ENCODE measurements around the gene TXNDC11. TPM values are rescaled to one million over a fixed set of nuclear protein-coding genes. Genes with fewer than 3 reads are reported as not detected.

Gene TXNDC11
- total and polyA plus RNA-seq, 2 donors (not counting 3 experiments of a cell fraction or from before 2014, with no cell fraction given) = 42.5 to 66.0 TPM

- intact Hi-C loops (cut with micrococcal nuclease) (no loop called here), dilution Hi-C loops (cut with MboI; ENCODE audit: extremely low pct_ligation_motif_present, low sequenced_read_pairs) (no loop called here)
- ChIA-PET POLR2A (no interaction called here), CTCF (interaction anchor here (0.8 to 1.6 kb wide), 4 partner anchors 10 to 360 kb away, joined by 3 to 4 read pairs (median 4); partner anchors contain the start of gene ZC3H7A)
- H4K20me1 ChIP-seq (replicated peaks; ENCODE audit: control insufficient read depth, extremely low read depth, insufficient read depth, low read length) = no peaks in the 10 kb centered on the region
- H2AFZ ChIP-seq (ENCODE audit: low read depth, low read length) = no peak overlapping the region
- DNase-seq (ENCODE audit: low read depth, low spot score) = no peak
- no TSS peak for BruUV-seq (replicated peaks)
- no peak overlapping the region for H3K27ac ChIP-seq (ENCODE audit: insufficient read depth, low read depth, low read length)
- H3K9me3 ChIP-seq (replicated peaks; ENCODE audit: control insufficient read depth, insufficient read depth, low read length) = no peaks in the 10 kb centered on the region
- FAIRE-seq = no peak
- H3K4me1 ChIP-seq (ENCODE audit: control insufficient read depth, extremely low read depth, insufficient read depth, low read length) = no peaks in the 10 kb centered on the region
- peaks cover 0 to 12% of the 10 kb centered on the region in 2 experiments for H3K36me3 ChIP-seq (ENCODE audit: control insufficient read depth in 2 of 2, extremely low read depth in 1 of 2, insufficient read depth in 2 of 2, low read length in 2 of 2)
- H3K9me1 ChIP-seq (replicated peaks; ENCODE audit: control insufficient read depth, extremely low read depth, insufficient read depth, low read length) = no peaks in the 10 kb centered on the region
- TF ChIP-seq POLR2AphosphoS5 (IDR thresholded peaks at IDR 0.05; ENCODE audit: insufficient read depth, low read depth, low read length) (no peak), FOS (IDR thresholded peaks at IDR 0.05; ENCODE audit: borderline replicate concordance, insufficient read depth, low read length) (no peak), EZH2 (IDR thresholded peaks at IDR 0.05; ENCODE audit: borderline replicate concordance, low read depth, low read length, severe bottlenecking) (no peak)
- H3K27me3 ChIP-seq (ENCODE audit: control insufficient read depth in 2 of 2, insufficient read depth in 2 of 2, low read length in 2 of 2) = no peaks in the 10 kb centered on the region
- H3K4me3 ChIP-seq (replicated peaks in 1 of 3; ENCODE audit: insufficient read depth in 1 of 3, low read depth in 1 of 3, low read length in 3 of 3) = no peak overlapping the region
- H3K4me2 ChIP-seq (ENCODE audit: insufficient read depth, low read length) = no peak overlapping the region
- peaks cover 5% of the 10 kb centered on the region for H3K79me2 ChIP-seq (ENCODE audit: control insufficient read depth, insufficient read depth, low read length)
- no peak overlapping the region for H3K9ac ChIP-seq (replicated peaks; ENCODE audit: extremely low read depth, insufficient read depth, low read length)
Observed at GRCh38 chr16:11707679-11708197, 34.9 kb downstream of the TXNDC11 start.

- Histone ChIP-seq H4K20me1 (replicated peaks; ENCODE audit: control insufficient read depth, extremely low read depth, insufficient read depth, low read length) (no peaks in the 10 kb centered on the region), H2AFZ (ENCODE audit: low read depth, low read length) (no peak overlapping the region), H3K27me3 (ENCODE audit: control insufficient read depth in 2 of 2, insufficient read depth in 2 of 2, low read length in 2 of 2) (no peaks in the 10 kb centered on the region), H3K4me3 (replicated peaks in 1 of 3; ENCODE audit: insufficient read depth in 1 of 3, low read depth in 1 of 3, low read length in 3 of 3) (no peak overlapping the region), H3K4me1 (ENCODE audit: control insufficient read depth, extremely low read depth, insufficient read depth, low read length) (no peaks in the 10 kb centered on the region), H3K9me3 (replicated peaks; ENCODE audit: control insufficient read depth, insufficient read depth, low read length) (no peaks in the 10 kb centered on the region), H3K27ac (ENCODE audit: insufficient read depth, low read depth, low read length) (no peak overlapping the region), H3K9ac (replicated peaks; ENCODE audit: extremely low read depth, insufficient read depth, low read length) (no peak overlapping the region), H3K79me2 (ENCODE audit: control insufficient read depth, insufficient read depth, low read length) (peaks cover 7% of the 10 kb centered on the region), H3K4me2 (ENCODE audit: insufficient read depth, low read length) (no peak overlapping the region), H3K9me1 (replicated peaks; ENCODE audit: control insufficient read depth, extremely low read depth, insufficient read depth, low read length) (no peaks in the 10 kb centered on the region), H3K36me3 (ENCODE audit: control insufficient read depth in 2 of 2, extremely low read depth in 1 of 2, insufficient read depth in 2 of 2, low read length in 2 of 2) (peaks cover 0 to 12% of the 10 kb centered on the region in 2 experiments)
- BruUV-seq (replicated peaks) = no TSS peak
- no peak for FAIRE-seq
- TF ChIP-seq CTCF (IDR thresholded peaks at IDR 0.05; ENCODE audit: extremely low read depth in 1 of 2, insufficient read depth in 1 of 2, low read depth in 1 of 2, low read length in 2 of 2) = no peak
- TF ChIP-seq POLR2A (IDR thresholded peaks at IDR 0.05; ENCODE audit: low read depth, low read length) = no peak
- no peak for TF ChIP-seq JUN (IDR thresholded peaks at IDR 0.05; ENCODE audit: borderline replicate concordance, insufficient read depth, insufficient read length, low read depth)
- no peak for TF ChIP-seq FOS (IDR thresholded peaks at IDR 0.05; ENCODE audit: borderline replicate concordance, insufficient read depth, low read length)
- TF ChIP-seq, protein P1, sequence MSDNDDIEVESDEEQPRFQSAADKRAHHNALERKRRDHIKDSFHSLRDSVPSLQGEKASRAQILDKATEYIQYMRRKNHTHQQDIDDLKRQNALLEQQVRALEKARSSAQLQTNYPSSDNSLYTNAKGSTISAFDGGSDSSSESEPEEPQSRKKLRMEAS (IDR thresholded peaks at IDR 0.05; ENCODE audit: insufficient read depth, insufficient read length) = no peak
- TF ChIP-seq POLR2AphosphoS5 (IDR thresholded peaks at IDR 0.05; ENCODE audit: insufficient read depth, low read depth, low read length) = no peak
- TF ChIP-seq GATA2 (IDR thresholded peaks at IDR 0.05; ENCODE audit: insufficient read depth, insufficient read length, low read depth, low read length) = no peak
- no peak for TF ChIP-seq EZH2 (IDR thresholded peaks at IDR 0.05; ENCODE audit: borderline replicate concordance, low read depth, low read length, severe bottlenecking)
- no peak for TF ChIP-seq MYC (IDR thresholded peaks at IDR 0.05; ENCODE audit: low read depth, low read length)
- intact Hi-C loops (cut with micrococcal nuclease) (no loop called here), dilution Hi-C loops (cut with MboI; ENCODE audit: extremely low pct_ligation_motif_present, low sequenced_read_pairs) (no loop called here)
- POLR2A ChIA-PET = no interaction called here
- no peak for DNase-seq (ENCODE audit: low read depth, low spot score)
- CTCF ChIA-PET = interaction anchor here (0.5 to 1.1 kb wide), 2 partner anchors 8 to 367 kb away, joined by 3 to 5 read pairs; no protein-coding TSS in a partner anchor
Observed at GRCh38 chr16:11706180-11706742, 36.4 kb downstream of the TXNDC11 start.

Data from endothelial cell of umbilical vein (primary cell).